LHCN-M2 (cell line): ENCODE data around the gene TXNDC2. TPM values are rescaled to one million over a fixed set of nuclear protein-coding genes. Genes with fewer than 3 reads are reported as not detected.

Experiments
- DNase-seq: peaks from one replicate; pipeline ENCODE4 v3.0.0-alpha.2; 2012; ENCODE audit warnings: low read depth
- total RNA-seq: library from RNA; depleted of rRNA; stranded (reverse); fragments of >200 nt; gene quantifications from 2 replicates; pipeline ENCODE4 v1.2.3, GENCODE V29; 2014; rRNA removed

TXNDC2 gene
- total RNA-seq, 1 experiment from 2014 or later: 0.63 TPM

DNA sequence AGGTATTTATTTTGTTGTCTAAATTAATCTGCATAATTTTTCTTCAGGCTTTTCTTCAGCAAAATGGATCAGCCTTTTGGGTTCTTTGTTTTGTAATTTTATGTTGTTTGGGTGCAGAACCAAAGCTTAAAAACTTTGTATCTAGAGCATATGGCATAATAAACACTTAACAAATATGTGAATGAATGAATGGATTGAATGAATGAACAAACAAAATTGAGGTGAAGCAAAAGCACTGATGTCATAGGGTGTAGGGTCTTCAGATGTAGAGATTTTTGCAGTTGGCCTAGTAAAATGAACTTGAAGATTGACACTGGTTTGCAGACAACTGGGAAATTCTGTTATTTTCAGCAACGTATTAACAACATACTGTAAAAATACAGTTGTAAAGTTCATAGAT, 45.4 kb downstream of the TXNDC2 start:
- no peak for DNase-seq

DNA sequence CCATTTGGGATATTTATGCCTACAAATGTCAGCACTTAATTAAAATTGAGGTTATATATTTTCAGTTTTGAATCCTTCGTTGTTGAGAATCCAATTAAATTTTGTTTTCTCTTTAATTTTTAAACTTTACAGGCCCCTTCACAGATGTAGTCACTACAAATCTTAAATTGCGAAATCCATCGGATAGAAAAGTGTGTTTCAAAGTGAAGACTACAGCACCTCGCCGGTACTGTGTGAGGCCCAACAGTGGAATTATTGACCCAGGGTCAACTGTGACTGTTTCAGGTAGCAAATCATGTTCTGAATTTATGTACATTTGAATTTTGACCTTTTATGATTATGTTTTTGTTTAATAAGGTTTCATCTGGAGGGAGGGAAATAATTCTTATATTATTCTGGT, 45.9 kb downstream of the TXNDC2 start:
- no peak for DNase-seq

GRCh38 chr18:9933865-9934264, 48.1 kb downstream of the TXNDC2 start:
- no peak for DNase-seq

DNA sequence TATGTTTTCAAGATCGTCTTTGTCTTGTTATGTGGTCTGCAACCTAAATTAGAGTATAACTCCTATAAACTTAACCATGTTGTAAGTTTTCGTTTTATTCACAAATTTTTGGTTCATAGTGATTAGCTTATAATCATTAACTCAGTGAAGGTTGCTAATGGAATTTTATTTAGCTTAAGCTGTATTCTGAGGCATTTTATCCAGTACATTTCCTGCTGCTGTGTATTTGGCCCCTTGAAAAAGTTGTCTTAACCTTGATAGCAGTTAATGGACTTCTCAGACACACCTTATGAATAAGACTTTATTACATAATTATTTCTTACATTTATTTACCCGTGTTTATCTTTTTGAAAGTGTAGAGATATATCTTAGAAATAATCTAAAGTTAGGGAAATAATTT, 48.5 kb downstream of the TXNDC2 start:
- DNase-seq: no peak

Other genes with a start within 250 kb of the TXNDC2 start
- 26.2 and 31.3 TPM in 2 replicates for gene RAB31, start 177.7 kb upstream of the TXNDC2 start, total RNA-seq
- 246 and 273 TPM in 2 replicates for gene VAPA, start 28.0 kb downstream of the TXNDC2 start, total RNA-seq